RWPE1 (cell line): ENCODE results near the gene NAPA.

Experiments
- CTCF ChIA-PET: fragments of 350-600 bp; sonication (Branson Sonifier 250); formaldehyde crosslinking; extraction: SDS; loops from one replicate; lab custom pipeline; 2021; lab: Yijun Ruan, JAX
- POLR2A ChIA-PET: fragments of 400-600 bp; formaldehyde crosslinking; extraction: SDS; loops from one replicate; lab custom pipeline; 2020; ENCODE audit warnings: antibody characterized with exemption; ENCODE audit not compliant: low non-redundant PET; lab: Yijun Ruan, JAX
- DNase-seq: peaks from one replicate; pipeline ENCODE4 v3.0.0; 2012; ENCODE audit warnings: low spot score
- H3K27ac ChIP-seq: fragments of 450-650 bp; 2 replicates; pipeline ENCODE4 v1.5.1; 2017
- TF ChIP-seq, protein P1 (sequence below): fragments of 450-650 bp; conservative IDR thresholded peaks from 2 replicates; pipeline ENCODE4 v1.5.1; 2017; ENCODE audit warnings: low read depth, mild to moderate bottlenecking

NAPA gene

DNA sequence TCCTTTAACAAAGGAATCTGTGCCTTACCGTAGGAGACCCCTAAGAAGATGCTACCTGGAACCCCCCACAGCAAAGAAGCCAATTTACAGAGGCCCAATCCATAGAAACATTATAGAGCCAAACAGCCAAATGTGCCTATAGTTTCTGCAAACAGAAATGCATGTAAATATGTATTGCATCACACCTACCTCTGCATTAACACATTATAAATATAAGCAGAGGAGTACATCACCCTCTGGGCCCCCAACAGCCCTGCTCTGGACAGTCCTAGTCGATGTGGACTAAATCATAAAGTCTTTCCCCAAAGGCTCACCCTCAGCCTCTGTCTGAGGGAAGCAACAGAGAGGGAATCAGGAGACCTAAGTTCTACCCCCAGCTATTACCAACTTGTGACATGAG lies 32.3 kb upstream of the NAPA start:
- CTCF ChIA-PET, result interaction anchor here (0.6 kb wide), 1 partner anchor 18 kb away, joined by 3 read pairs; no protein-coding TSS in a partner anchor

DNA sequence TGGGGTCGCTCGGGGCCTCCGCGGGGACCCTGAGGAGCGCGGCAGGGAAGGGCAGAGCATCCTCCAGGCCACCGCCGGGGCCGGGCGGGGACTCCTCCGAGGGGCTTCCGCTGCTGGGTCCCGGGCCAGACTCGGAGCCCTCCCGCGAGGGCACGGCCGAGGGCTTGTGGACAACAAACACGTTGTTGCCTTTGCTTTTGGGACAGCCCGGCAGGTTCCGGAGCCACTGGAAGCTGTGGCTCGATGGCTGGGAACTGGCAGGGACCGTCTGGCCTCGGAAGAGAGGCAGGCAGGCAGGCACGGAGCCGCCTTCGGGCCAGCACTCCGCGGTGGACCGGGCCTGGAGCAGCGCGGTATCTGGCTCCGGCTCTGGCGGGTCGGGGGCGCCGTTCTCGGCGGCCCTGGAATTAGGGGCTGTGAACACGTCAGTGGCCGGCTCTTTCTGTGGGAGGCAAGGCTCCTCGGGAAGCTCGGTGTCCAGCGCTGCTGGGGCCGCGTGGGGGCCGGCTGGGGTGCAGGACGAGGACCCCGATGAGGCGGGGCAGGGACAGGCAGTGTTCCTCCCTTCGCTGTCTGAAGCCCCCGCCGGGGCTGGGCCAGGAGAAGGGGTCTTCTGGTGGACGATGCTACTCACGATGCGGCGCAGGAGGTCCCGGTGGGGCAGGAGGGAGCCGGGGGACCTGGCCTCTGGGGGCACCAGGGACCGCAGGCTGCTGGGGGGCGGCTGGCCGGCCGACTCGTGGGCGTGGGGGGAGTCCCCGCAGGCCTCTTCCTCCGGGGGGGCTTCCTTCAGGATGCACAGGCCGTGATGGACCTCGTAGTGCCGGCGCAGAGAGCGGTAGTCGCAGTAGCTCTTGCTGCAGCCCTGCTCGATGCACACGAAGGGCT lies 30.4 kb upstream of the NAPA start:
- ChIA-PET CTCF (interaction anchor here (0.6 to 1.4 kb wide), 3 partner anchors 11 to 36 kb away, joined by 3 to 4 read pairs (median 4); no protein-coding TSS in a partner anchor), POLR2A (no interaction called here)
- no peak for DNase-seq
- TF ChIP-seq, protein P1, sequence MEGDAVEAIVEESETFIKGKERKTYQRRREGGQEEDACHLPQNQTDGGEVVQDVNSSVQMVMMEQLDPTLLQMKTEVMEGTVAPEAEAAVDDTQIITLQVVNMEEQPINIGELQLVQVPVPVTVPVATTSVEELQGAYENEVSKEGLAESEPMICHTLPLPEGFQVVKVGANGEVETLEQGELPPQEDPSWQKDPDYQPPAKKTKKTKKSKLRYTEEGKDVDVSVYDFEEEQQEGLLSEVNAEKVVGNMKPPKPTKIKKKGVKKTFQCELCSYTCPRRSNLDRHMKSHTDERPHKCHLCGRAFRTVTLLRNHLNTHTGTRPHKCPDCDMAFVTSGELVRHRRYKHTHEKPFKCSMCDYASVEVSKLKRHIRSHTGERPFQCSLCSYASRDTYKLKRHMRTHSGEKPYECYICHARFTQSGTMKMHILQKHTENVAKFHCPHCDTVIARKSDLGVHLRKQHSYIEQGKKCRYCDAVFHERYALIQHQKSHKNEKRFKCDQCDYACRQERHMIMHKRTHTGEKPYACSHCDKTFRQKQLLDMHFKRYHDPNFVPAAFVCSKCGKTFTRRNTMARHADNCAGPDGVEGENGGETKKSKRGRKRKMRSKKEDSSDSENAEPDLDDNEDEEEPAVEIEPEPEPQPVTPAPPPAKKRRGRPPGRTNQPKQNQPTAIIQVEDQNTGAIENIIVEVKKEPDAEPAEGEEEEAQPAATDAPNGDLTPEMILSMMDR, result no peak
- no peak overlapping the region for H3K27ac ChIP-seq

More for the DNA sequence above, 32.3 kb upstream of the NAPA start:
- H3K27ac ChIP-seq, result no peak overlapping the region
- TF ChIP-seq, protein P1, result no peak
- DNase-seq, result no peak
- POLR2A ChIA-PET, result no interaction called here

DNA sequence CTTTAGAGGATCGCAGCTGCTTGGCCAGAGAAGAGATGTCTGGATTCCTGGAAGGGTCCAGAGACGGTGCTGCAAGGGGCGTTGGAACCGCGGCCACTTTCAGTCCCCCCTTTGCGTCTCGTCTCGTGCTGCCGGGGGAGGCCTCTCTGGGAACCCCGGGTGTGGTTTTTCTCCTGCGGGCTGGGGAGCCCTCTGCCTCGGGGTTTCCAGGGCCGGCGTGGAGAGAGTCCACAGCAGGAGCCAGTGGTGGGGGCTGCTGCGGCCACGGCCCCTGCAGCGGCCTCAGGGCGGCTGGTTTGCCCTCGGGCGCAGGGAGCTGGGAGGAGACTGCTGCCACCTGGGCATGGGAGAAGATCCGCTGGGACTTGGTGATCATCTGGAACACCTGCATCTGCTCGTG lies 29.6 kb upstream of the NAPA start:
- POLR2A ChIA-PET, result no interaction called here
- no peak overlapping the region for H3K27ac ChIP-seq
- CTCF ChIA-PET, result interaction anchor here (0.6 kb wide), 1 partner anchor 29 kb away, joined by 4 read pairs; no protein-coding TSS in a partner anchor
- no peak for DNase-seq
- TF ChIP-seq, protein P1, result no peak

DNA sequence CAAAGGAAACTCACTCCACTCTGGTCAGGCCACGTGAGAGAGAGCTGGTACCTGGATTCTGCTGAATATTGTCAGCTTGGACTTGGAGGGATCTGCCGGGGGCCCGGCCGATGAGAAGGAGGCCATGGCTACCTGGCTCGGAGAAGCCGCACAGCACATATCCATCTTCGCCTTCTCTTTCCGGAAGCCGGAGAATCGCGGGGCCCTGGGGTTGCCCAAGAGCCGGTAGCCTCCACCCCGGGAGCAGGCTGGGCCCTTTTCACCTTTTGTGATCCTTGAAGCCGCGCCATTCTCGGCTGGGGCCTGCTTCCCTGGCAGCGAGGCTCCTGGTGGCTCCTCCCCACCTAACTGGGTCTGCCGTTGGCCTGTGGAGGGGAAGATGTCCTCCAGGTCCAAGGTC lies 29.2 kb upstream of the NAPA start:
- TF ChIP-seq, protein P1, result no peak
- ChIA-PET CTCF (no interaction called here), POLR2A (no interaction called here)
- no peak overlapping the region for H3K27ac ChIP-seq
- no peak for DNase-seq

DNA sequence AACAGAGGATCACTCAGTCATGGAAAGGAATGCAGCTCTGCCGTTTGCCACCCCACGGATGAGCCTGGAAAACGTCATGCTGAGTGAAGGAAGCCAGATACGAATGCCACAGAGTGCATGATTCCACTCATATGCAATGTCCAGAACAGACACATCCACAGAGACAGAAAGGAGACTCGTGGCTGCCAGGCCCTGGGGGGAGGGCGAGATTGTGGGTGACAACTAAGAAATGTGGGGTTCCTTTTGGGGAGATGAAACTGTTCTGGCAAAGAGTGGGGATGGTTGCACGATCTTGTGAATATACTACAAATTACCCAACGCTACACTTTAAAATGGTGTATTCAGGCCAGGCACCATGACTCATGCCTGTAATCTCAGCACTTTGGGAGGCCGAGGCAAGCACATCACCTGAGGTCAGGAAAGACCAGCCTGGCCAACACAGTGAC lies 27.2 kb upstream of the NAPA start:
- CTCF ChIA-PET, result no interaction called here
- POLR2A ChIA-PET, result no interaction called here
- no peak overlapping the region for H3K27ac ChIP-seq
- DNase-seq, result no peak
- TF ChIP-seq, protein P1, result no peak

DNA sequence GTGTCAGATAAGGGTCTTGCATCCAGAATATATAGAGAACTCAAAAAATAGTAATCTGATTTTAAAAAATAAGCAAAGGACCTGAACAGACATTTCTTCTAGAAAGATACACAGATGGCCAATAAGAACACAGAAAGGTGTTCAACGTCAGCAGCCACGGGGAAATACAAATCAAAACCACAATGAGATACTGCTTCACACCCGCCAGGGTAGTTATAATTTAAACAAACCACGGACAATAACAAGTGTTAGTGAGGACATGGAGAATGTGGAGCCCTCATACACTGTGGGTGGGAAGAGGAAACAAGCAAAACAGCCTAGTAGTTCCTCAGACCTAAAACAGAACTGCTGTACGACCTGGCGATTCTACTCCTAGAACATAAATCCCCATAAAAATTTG lies 26.7 kb upstream of the NAPA start:
- no peak for DNase-seq
- no peak overlapping the region for H3K27ac ChIP-seq
- TF ChIP-seq, protein P1, result no peak
- ChIA-PET POLR2A (no interaction called here), CTCF (no interaction called here)
